ENCODE measurements around the gene PVR. TPM values are rescaled to one million over a fixed set of nuclear protein-coding genes. Genes with fewer than 3 reads are reported as not detected.
"Not testable (repeated sequence)": the region's sequence is repeated elsewhere in the genome, so short reads cannot be mapped to it uniquely, and the experiment has no call there.

Gene PVR
- total RNA-seq, 6 experiments from 2014 or later: 45.9 to 76.2 (median 54.3) TPM

DNA sequence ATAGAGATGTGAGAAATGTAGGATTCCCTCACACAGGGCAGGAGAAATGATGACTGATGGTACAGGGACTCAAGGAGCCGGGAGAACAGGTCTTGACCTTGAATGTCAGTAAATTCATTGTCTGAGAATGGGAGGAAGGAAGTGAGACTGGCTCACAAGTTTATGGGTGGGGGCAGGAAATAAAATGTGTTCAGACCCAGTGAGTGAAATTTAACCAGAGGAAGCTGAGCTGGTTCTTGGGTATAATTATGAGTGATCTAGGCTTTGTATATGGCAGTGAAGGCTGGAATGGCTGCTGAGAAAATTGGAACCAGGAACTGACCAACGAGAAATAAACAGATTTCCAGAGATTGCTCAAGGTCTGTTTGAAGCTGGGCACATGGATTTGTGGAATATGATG, 36.7 kb upstream of the PVR start:
- Mint-ChIP-seq H3K4me3 (no peak overlapping the region; the same call in 1 of the 2 replicates), H3K27me3 (ENCODE audit: insufficient read depth) (peaks cover 5% of the 10 kb centered on the region; the same call in 1 of the 2 replicates), H3K27ac (peak overlapping the region; percentile 48; the same call in 1 of the 2 replicates), H3K36me3 (ENCODE audit: low read depth) (no peaks in the 10 kb centered on the region), H3K4me1 (ENCODE audit: low read depth) (peaks cover 57% of the 10 kb centered on the region), H3K9me3 (no peaks in the 10 kb centered on the region)
- no peak for TF ChIP-seq CTCF (IDR thresholded peaks at IDR 0.05)
- no peak for DNase-seq

GRCh38 chr19:44607917-44608316, 35.8 kb upstream of the PVR start:
- no peak for DNase-seq
- Mint-ChIP-seq H3K27ac (no peak overlapping the region), H3K27me3 (ENCODE audit: insufficient read depth) (peaks cover 7% of the 10 kb centered on the region; the same call in 1 of the 2 replicates), H3K4me3 (no peak overlapping the region), H3K36me3 (ENCODE audit: low read depth) (no peaks in the 10 kb centered on the region), H3K4me1 (ENCODE audit: low read depth) (peaks cover 48% of the 10 kb centered on the region), H3K9me3 (no peaks in the 10 kb centered on the region)
- no peak for TF ChIP-seq CTCF (IDR thresholded peaks at IDR 0.05)

GRCh38 chr19:44608391-44608821, 35.3 kb upstream of the PVR start:
- no peak for DNase-seq
- Mint-ChIP-seq H3K27ac (no peak overlapping the region), H3K4me3 (no peak overlapping the region), H3K36me3 (ENCODE audit: low read depth) (no peaks in the 10 kb centered on the region), H3K4me1 (ENCODE audit: low read depth) (peaks cover 43% of the 10 kb centered on the region), H3K9me3 (no peaks in the 10 kb centered on the region), H3K27me3 (ENCODE audit: insufficient read depth) (peaks cover 7% of the 10 kb centered on the region; the same call in 1 of the 2 replicates)
- no peak for TF ChIP-seq CTCF (IDR thresholded peaks at IDR 0.05)

GRCh38 chr19:44609219-44609618, 34.5 kb upstream of the PVR start:
- DNase-seq: no peak
- Mint-ChIP-seq H3K9me3 (no peaks in the 10 kb centered on the region), H3K36me3 (ENCODE audit: low read depth) (no peaks in the 10 kb centered on the region), H3K27me3 (ENCODE audit: insufficient read depth) (peaks cover 7% of the 10 kb centered on the region; the same call in 1 of the 2 replicates), H3K4me1 (ENCODE audit: low read depth) (peaks cover 35% of the 10 kb centered on the region), H3K4me3 (no peak overlapping the region), H3K27ac (no peak overlapping the region)
- TF ChIP-seq CTCF (IDR thresholded peaks at IDR 0.05): no peak

DNA sequence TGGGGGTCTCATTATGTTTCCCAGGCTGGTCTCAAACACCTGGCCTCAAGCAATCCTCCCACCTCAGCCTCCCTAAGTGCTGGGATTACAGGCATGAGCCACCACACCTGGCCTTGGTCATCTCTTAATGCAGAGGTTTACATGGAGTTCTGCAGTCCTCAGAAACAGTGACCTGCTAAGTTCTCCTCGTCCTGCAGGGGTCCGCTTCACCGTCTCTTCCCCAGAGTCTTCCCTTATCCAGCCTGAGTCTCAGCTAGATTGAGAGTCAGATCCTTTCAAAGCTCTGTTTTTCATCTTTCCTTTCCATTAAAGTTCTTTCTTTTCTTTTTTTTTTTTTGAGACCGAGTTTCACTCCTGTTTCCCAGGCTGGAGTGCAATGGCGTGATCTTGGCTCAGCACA, 33.2 kb upstream of the PVR start:
- peak; percentile 56 for DNase-seq
- not testable (repeated sequence) for H3K9me3 Mint-ChIP-seq

More for the DNA sequence above, 33.2 kb upstream of the PVR start:
- H3K4me1 Mint-ChIP-seq (ENCODE audit: low read depth): peaks cover 29% of the 10 kb centered on the region
- not testable (repeated sequence) for H3K27ac Mint-ChIP-seq; H3K36me3 Mint-ChIP-seq (ENCODE audit: low read depth); H3K4me3 Mint-ChIP-seq; H3K27me3 Mint-ChIP-seq (ENCODE audit: insufficient read depth)
- peak; percentile 76 for TF ChIP-seq CTCF (IDR thresholded peaks at IDR 0.05)

Data from HFFc6 (cell line).